H9 (cell line): Measurements from ENCODE around the gene MLLT3. TPM values are rescaled to one million over a fixed set of nuclear protein-coding genes. Genes with fewer than 3 reads are reported as not detected.

ENCODE experiments used
- DNase-seq: peaks from one replicate; pipeline ENCODE4 v3.0.0-alpha.2; 2017
- H2AFZ ChIP-seq: one replicate; pipeline ENCODE4 v1.6.1; 2013; ENCODE audit warnings: mild to moderate bottlenecking, low read length, control low read depth, moderate library complexity
- H2AK5ac ChIP-seq: 2 replicates; pipeline ENCODE4 v1.6.1; 2013; ENCODE audit warnings: low read length, control low read depth, mixed read lengths; ENCODE audit not compliant: insufficient read length
- H2BK120ac ChIP-seq: one replicate; pipeline ENCODE4 v1.6.1; 2013; ENCODE audit warnings: low read depth, mild to moderate bottlenecking, low read length, control low read depth, inconsistent platforms; ENCODE audit not compliant: poor library complexity, severe bottlenecking
- H2BK12ac ChIP-seq: 2 replicates; pipeline ENCODE4 v1.6.1; 2013; ENCODE audit warnings: low read length, control low read depth, mixed read lengths, low read depth; ENCODE audit not compliant: insufficient read length
- H2BK15ac ChIP-seq: 2 replicates; pipeline ENCODE4 v1.6.1; 2013; ENCODE audit warnings: low read depth, low read length, control low read depth
- H2BK20ac ChIP-seq: one replicate; pipeline ENCODE4 v1.6.1; 2013; ENCODE audit warnings: low read depth, mild to moderate bottlenecking, low read length, control low read depth, inconsistent platforms; ENCODE audit not compliant: poor library complexity, severe bottlenecking
- H2BK5ac ChIP-seq: 2 replicates; pipeline ENCODE4 v1.6.1; 2013; ENCODE audit warnings: low read length, control low read depth, mixed read lengths; ENCODE audit not compliant: insufficient read length
- H3K14ac ChIP-seq: 2 replicates; pipeline ENCODE4 v1.6.1; 2013; ENCODE audit warnings: low read length, control low read depth; ENCODE audit not compliant: insufficient read depth
- H3K18ac ChIP-seq: 2 replicates; pipeline ENCODE4 v1.6.1; 2013; ENCODE audit warnings: low read depth, mild to moderate bottlenecking, mixed read lengths, low read length, control low read depth; ENCODE audit not compliant: insufficient read length
- H3K23ac ChIP-seq: 2 replicates; pipeline ENCODE4 v1.6.1; 2013; ENCODE audit warnings: low read length, control low read depth, mixed read lengths, low read depth; ENCODE audit not compliant: insufficient read length
- H3K23me2 ChIP-seq: 2 replicates; pipeline ENCODE4 v1.6.1; 2013; ENCODE audit warnings: low read depth, mild to moderate bottlenecking, mixed read lengths, low read length, control low read depth; ENCODE audit not compliant: insufficient read length, poor library complexity, severe bottlenecking
- H3K27ac ChIP-seq: 2 replicates; pipeline ENCODE4 v1.5.1; 2013; ENCODE audit warnings: low read length, control low read depth, mixed read lengths, low read depth; ENCODE audit not compliant: insufficient read length
- H3K27me3 ChIP-seq: 2 replicates; pipeline ENCODE4 v1.6.1; 2013; ENCODE audit warnings: low read length, control low read depth, inconsistent platforms; ENCODE audit not compliant: insufficient read depth
- H3K4ac ChIP-seq: 2 replicates; pipeline ENCODE4 v1.6.1; 2013; ENCODE audit warnings: low read depth, mild to moderate bottlenecking, control low read depth, inconsistent platforms, low read length, moderate library complexity
- H3K4me1 ChIP-seq: 2 replicates; pipeline ENCODE4 v1.6.1; 2013; ENCODE audit warnings: low read length, control low read depth, inconsistent platforms; ENCODE audit not compliant: insufficient read depth
- H3K4me2 ChIP-seq: 2 replicates; pipeline ENCODE4 v1.6.1; 2013; ENCODE audit warnings: low read length, control low read depth, mixed read lengths; ENCODE audit not compliant: insufficient read length, insufficient read depth
- H3K56ac ChIP-seq: 2 replicates; pipeline ENCODE4 v1.6.1; 2013; ENCODE audit warnings: low read depth, mild to moderate bottlenecking, mixed read lengths, low read length, control low read depth; ENCODE audit not compliant: insufficient read length
- H3K79me1 ChIP-seq: 2 replicates; pipeline ENCODE4 v1.6.1; 2013; ENCODE audit warnings: low read depth, mild to moderate bottlenecking, moderate library complexity, low read length, control low read depth, inconsistent platforms; ENCODE audit not compliant: insufficient read depth, poor library complexity, severe bottlenecking
- H3K79me2 ChIP-seq: 2 replicates; pipeline ENCODE4 v1.6.1; 2013; ENCODE audit warnings: low read length, control low read depth, inconsistent platforms; ENCODE audit not compliant: insufficient read depth
- H3K9ac ChIP-seq: 2 replicates; pipeline ENCODE4 v1.6.1; 2013; ENCODE audit warnings: low read length, control low read depth, mixed read lengths; ENCODE audit not compliant: insufficient read length; ENCODE audit errors: extremely low read depth
- H3K9me3 ChIP-seq: one replicate; pipeline ENCODE4 v1.6.1; 2013; ENCODE audit warnings: low read depth, low read length, inconsistent platforms; ENCODE audit not compliant: control insufficient read depth
- H3T11ph ChIP-seq: one replicate; pipeline ENCODE4 v1.6.1; 2013; ENCODE audit warnings: mild to moderate bottlenecking, low read length, control low read depth, inconsistent platforms
- H4K20me1 ChIP-seq: one replicate; pipeline ENCODE4 v1.6.1; 2013; ENCODE audit not compliant: control insufficient read depth, insufficient read length, insufficient read depth
- H4K5ac ChIP-seq: 2 replicates; pipeline ENCODE4 v1.6.1; 2013; ENCODE audit warnings: low read depth, mild to moderate bottlenecking, mixed read lengths, low read length, control low read depth; ENCODE audit not compliant: insufficient read length
- H4K8ac ChIP-seq: replicated peaks from 2 replicates; pipeline ENCODE4 v1.6.1; 2013; ENCODE audit warnings: low read length, control low read depth, mixed read lengths, low read depth; ENCODE audit not compliant: insufficient read length
- H4K91ac ChIP-seq: 2 replicates; pipeline ENCODE4 v1.6.1; 2013; ENCODE audit warnings: low read depth, mild to moderate bottlenecking, moderate library complexity, mixed read lengths, low read length, control low read depth; ENCODE audit not compliant: insufficient read length
- H3K27ac Mint-ChIP-seq, 3 experiments: 2 replicates in 2 of 3; 3 replicates in 1 of 3; pipeline ENCODE4 v1.8.0; 2020 to 2021; ENCODE audit warnings: mixed read lengths in 3 of 3, mild to moderate bottlenecking in 1 of 3, moderate library complexity in 1 of 3
- H3K27me3 Mint-ChIP-seq: 2 replicates; pipeline ENCODE4 v1.8.0; 2021; ENCODE audit warnings: low read depth, mild to moderate bottlenecking, moderate library complexity, mixed read lengths
- H3K36me3 Mint-ChIP-seq, 3 experiments: 2 replicates in 2 of 3; 3 replicates in 1 of 3; pipeline ENCODE4 v1.8.0; 2020 to 2021; ENCODE audit warnings: low read depth in 3 of 3, mixed read lengths in 3 of 3; ENCODE audit not compliant: insufficient read depth in 1 of 3
- H3K4me1 Mint-ChIP-seq, 2 experiments: 2 replicates each; pipeline ENCODE4 v1.8.0; 2020; ENCODE audit warnings: mixed read lengths in 2 of 2
- H3K4me3 Mint-ChIP-seq, 2 experiments: 2 replicates in 1 of 2; 3 replicates in 1 of 2; pipeline ENCODE4 v1.8.0; 2020 to 2021; ENCODE audit warnings: mild to moderate bottlenecking in 2 of 2, mixed read lengths in 2 of 2, moderate library complexity in 1 of 2
- H3K9me3 Mint-ChIP-seq, 2 experiments: 2 replicates in 1 of 2; 3 replicates in 1 of 2; pipeline ENCODE4 v1.8.0; 2020; ENCODE audit warnings: mild to moderate bottlenecking in 2 of 2, mixed read lengths in 2 of 2, moderate library complexity in 1 of 2
- WGBS: extraction: QIAGEN DNeasy Blood & Tissue Kit; methylation state at CpG from one replicate; pipeline ENCODE4 v1.1.7; 2013; ENCODE audit warnings: missing lambda C conversion rate, low lambda C conversion rate, mixed read lengths; ENCODE audit not compliant: insufficient read length; ENCODE audit errors: extremely low coverage; 5-methylcytosine and 5-hydroxymethylcytosine counted together
- total RNA-seq: library from RNA; stranded (reverse); gene quantifications from 2 replicates; pipeline ENCODE4 v1.2.1, GENCODE V29; 2021
- TF ChIP-seq, protein P1 (sequence below): fragments of 200-600 bp; sonication (generic); conservative IDR thresholded peaks from 3 replicates; pipeline ENCODE4 v1.8.0; 2021; ENCODE audit warnings: antibody characterized with exemption, mild to moderate bottlenecking

The MLLT3 gene
- total RNA-seq, 1 experiment from 2014 or later: 3.9 TPM

DNA sequence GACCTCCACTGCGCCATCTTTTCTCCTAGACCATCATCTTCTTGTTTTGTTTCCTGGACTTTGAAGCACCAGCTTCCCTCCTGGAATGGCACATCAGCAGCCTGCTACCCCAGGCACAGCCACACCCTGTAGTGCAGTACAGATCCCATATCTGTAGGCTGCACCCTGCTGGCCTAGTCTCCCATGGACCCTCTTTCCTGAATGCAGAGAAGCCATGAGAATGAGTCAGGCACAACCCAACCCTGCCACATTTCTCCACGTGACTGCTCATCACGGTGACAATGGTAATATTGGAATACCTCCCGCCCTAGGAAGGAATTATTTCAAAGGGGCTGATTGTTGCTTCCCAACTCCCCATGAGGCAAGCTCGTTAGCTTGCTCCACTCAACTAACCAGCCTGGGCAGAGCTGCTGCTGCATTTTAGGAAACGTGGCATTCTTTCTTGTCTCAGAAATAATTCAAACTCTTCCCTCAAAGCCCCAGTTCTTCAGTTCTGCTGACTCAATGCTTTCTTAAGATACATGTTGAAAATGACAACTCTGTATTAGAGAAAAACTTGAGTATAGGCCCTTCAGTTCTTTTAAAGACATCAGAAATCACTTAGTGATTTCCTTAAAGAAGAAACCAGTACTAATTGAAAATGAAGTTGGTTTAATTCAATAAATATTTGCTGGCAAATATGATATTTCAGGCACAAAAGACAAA, 328.1 kb downstream of the MLLT3 start:
- no peak overlapping the region for H4K91ac ChIP-seq
- H3K56ac ChIP-seq: no peak overlapping the region
- DNase-seq: no peak
- H2BK120ac ChIP-seq: no peak overlapping the region
- H2BK15ac ChIP-seq: no peak overlapping the region
- no CpG with 5 or more reads among the region's 6 CpGs for WGBS
- no peak overlapping the region for H2BK12ac ChIP-seq
- H3K27ac ChIP-seq: no peak overlapping the region
- Mint-ChIP-seq H3K4me3 (no peak overlapping the region), H3K27me3 (no peaks in the 10 kb centered on the region; the same call in none of the 2 replicates), H3K27ac (no peak overlapping the region), H3K36me3 (peaks cover 0 to 11% (median 7%) of the 10 kb centered on the region in 3 experiments; a peak in 5 of 7 replicates), H3K4me1 (peaks cover 4 to 12% of the 10 kb centered on the region in 2 experiments), H3K9me3 (peaks cover 0 to 2% of the 10 kb centered on the region in 2 experiments; a peak in 3 of 5 replicates)
- no peak overlapping the region for H2AFZ ChIP-seq
- no peak overlapping the region for H2BK5ac ChIP-seq
- H3K79me1 ChIP-seq: no peaks in the 10 kb centered on the region
- H3K4ac ChIP-seq: no peak overlapping the region
- H3K27me3 ChIP-seq: no peaks in the 10 kb centered on the region
- H2BK20ac ChIP-seq: no peak overlapping the region
- TF ChIP-seq, protein P1, sequence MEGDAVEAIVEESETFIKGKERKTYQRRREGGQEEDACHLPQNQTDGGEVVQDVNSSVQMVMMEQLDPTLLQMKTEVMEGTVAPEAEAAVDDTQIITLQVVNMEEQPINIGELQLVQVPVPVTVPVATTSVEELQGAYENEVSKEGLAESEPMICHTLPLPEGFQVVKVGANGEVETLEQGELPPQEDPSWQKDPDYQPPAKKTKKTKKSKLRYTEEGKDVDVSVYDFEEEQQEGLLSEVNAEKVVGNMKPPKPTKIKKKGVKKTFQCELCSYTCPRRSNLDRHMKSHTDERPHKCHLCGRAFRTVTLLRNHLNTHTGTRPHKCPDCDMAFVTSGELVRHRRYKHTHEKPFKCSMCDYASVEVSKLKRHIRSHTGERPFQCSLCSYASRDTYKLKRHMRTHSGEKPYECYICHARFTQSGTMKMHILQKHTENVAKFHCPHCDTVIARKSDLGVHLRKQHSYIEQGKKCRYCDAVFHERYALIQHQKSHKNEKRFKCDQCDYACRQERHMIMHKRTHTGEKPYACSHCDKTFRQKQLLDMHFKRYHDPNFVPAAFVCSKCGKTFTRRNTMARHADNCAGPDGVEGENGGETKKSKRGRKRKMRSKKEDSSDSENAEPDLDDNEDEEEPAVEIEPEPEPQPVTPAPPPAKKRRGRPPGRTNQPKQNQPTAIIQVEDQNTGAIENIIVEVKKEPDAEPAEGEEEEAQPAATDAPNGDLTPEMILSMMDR: no peak
- H3K79me2 ChIP-seq: no peaks in the 10 kb centered on the region
- no peak overlapping the region for H3K18ac ChIP-seq
- H3K9ac ChIP-seq: no peak overlapping the region
- no peaks in the 10 kb centered on the region for H3K9me3 ChIP-seq
- no peak overlapping the region for H3T11ph ChIP-seq
- no peak overlapping the region for H2AK5ac ChIP-seq
- H3K14ac ChIP-seq: no peak overlapping the region; the same call in 1 of the 2 replicates
- H3K23me2 ChIP-seq: no peaks in the 10 kb centered on the region
- no peak overlapping the region for H4K5ac ChIP-seq
- H3K23ac ChIP-seq: no peak overlapping the region
- no peaks in the 10 kb centered on the region for H4K20me1 ChIP-seq
- H3K4me1 ChIP-seq: 0 out of 2 replicates have a peak, but pooled peaks cover 2% of the 10 kb centered on the region
- no peak overlapping the region for H3K4me2 ChIP-seq
- H4K8ac ChIP-seq: no peak overlapping the region
